ENCODE measurements around the gene MYO1F.

GRCh38 chr19:8477889-8478288 lies 99.4 kb downstream of the MYO1F start:
- TF ChIP-seq POLR2A (IDR thresholded peaks at IDR 0.05; ENCODE audit: low read depth, low read length) (no peak), POLR2AphosphoS5 (IDR thresholded peaks at IDR 0.05; ENCODE audit: low read depth, low read length) (no peak)

Data from GM12892 (cell line).